Cardiac muscle cell (in vitro differentiated cells and primary cell): ENCODE results near the gene CDH4. TPM values are rescaled to one million over a fixed set of nuclear protein-coding genes. Genes with fewer than 3 reads are reported as not detected.

Experiments used
- DNase-seq, 2 donors: peaks; one replicate each; pipeline versions ENCODE4 v3.0.0 to v3.0.0-alpha.2; 2010 to 2017; ENCODE audit warnings: low read depth in 1 of 2, low spot score in 1 of 2
- H3K27ac ChIP-seq: fragments of 200-600 bp; sonication (generic); 2 replicates; pipeline ENCODE4 v1.5.1; 2016
- H3K27me3 ChIP-seq: fragments of 200-600 bp; sonication (generic); 2 replicates; pipeline ENCODE4 v1.6.0; 2016; ENCODE audit warnings: control low read depth
- H3K36me3 ChIP-seq: fragments of 200-600 bp; sonication (generic); 2 replicates; pipeline ENCODE4 v1.5.1; 2016; ENCODE audit warnings: control low read depth
- H3K4me1 ChIP-seq: fragments of 200-600 bp; sonication (generic); 2 replicates; pipeline ENCODE4 v1.8.1; 2017; ENCODE audit warnings: low read depth, mild to moderate bottlenecking, mixed run types
- H3K4me3 ChIP-seq: fragments of 200-600 bp; sonication (generic); 2 replicates; pipeline ENCODE4 v1.5.1; 2016; ENCODE audit warnings: mild to moderate bottlenecking
- H3K9me3 ChIP-seq: fragments of 200-600 bp; sonication (generic); 2 replicates; pipeline ENCODE4 v1.5.1; 2017; ENCODE audit warnings: low read depth, mild to moderate bottlenecking, control low read depth
- CTCF ChIP-seq: IDR thresholded peaks from 2 replicates; pipeline ENCODE4 v1.5.1; 2012; ENCODE audit warnings: low read depth, mild to moderate bottlenecking, low read length
- polyA plus RNA-seq: library from polyadenylated mRNA; unstranded; fragments of >200 nt; fragmentation: Nextera tagmentation; extraction: Ambion mirVana; gene quantifications from 2 replicates; pipeline ENCODE4 v1.2.1, GENCODE V29; 2016
- total RNA-seq: library from RNA; depleted of rRNA; stranded (reverse); fragments of >200 nt; gene quantifications from 2 replicates; pipeline ENCODE4 v1.2.3, GENCODE V29; 2016

CDH4 gene
- total and polyA plus RNA-seq, 2 experiments from 2014 or later = 0.43 to 0.80 TPM

GRCh38 chr20:61690150-61690549, 438.1 kb downstream of the CDH4 start:
- Histone ChIP-seq H3K36me3 (no peaks in the 10 kb centered on the region), H3K9me3 (no peaks in the 10 kb centered on the region), H3K4me3 (no peak overlapping the region), H3K4me1 (no peaks in the 10 kb centered on the region), H3K27me3 (no peaks in the 10 kb centered on the region), H3K27ac (no peak overlapping the region)
- TF ChIP-seq CTCF = no peak
- no peak for DNase-seq

- Histone ChIP-seq H3K4me1 (no peaks in the 10 kb centered on the region), H3K4me3 (no peak overlapping the region), H3K27me3 (no peaks in the 10 kb centered on the region), H3K9me3 (no peaks in the 10 kb centered on the region), H3K36me3 (no peaks in the 10 kb centered on the region), H3K27ac (no peak overlapping the region)
- DNase-seq = no peak
- no peak for TF ChIP-seq CTCF
Measured at GRCh38 chr20:61690993-61691838, 439.2 kb downstream of the CDH4 start.

GRCh38 chr20:61691978-61692377, 439.9 kb downstream of the CDH4 start:
- H3K27me3 ChIP-seq = no peaks in the 10 kb centered on the region
- H3K4me3 ChIP-seq = no peak overlapping the region
- no peaks in the 10 kb centered on the region for H3K36me3 ChIP-seq
- H3K9me3 ChIP-seq = no peaks in the 10 kb centered on the region
- H3K4me1 ChIP-seq = no peaks in the 10 kb centered on the region
- no peak for TF ChIP-seq CTCF
- no peak for DNase-seq
- H3K27ac ChIP-seq = no peak overlapping the region

- H3K27me3 ChIP-seq = no peaks in the 10 kb centered on the region
- no peaks in the 10 kb centered on the region for H3K36me3 ChIP-seq
- H3K4me1 ChIP-seq = no peaks in the 10 kb centered on the region
- no peak for DNase-seq
- H3K9me3 ChIP-seq = no peaks in the 10 kb centered on the region
- no peak overlapping the region for H3K4me3 ChIP-seq
- TF ChIP-seq CTCF = no peak
- no peak overlapping the region for H3K27ac ChIP-seq
Measured at GRCh38 chr20:61692479-61692878, 440.4 kb downstream of the CDH4 start.

GRCh38 chr20:61693055-61693600, 441.1 kb downstream of the CDH4 start:
- H3K36me3 ChIP-seq = no peaks in the 10 kb centered on the region
- no peaks in the 10 kb centered on the region for H3K9me3 ChIP-seq
- DNase-seq = no peak
- no peaks in the 10 kb centered on the region for H3K4me1 ChIP-seq
- no peak overlapping the region for H3K4me3 ChIP-seq
- no peaks in the 10 kb centered on the region for H3K27me3 ChIP-seq
- TF ChIP-seq CTCF = no peak
- no peak overlapping the region for H3K27ac ChIP-seq
